ENCODE measurements around the gene SRCIN1. TPM values are rescaled to one million over a fixed set of nuclear protein-coding genes. Genes with fewer than 3 reads are reported as not detected.

The SRCIN1 gene
- total RNA-seq, 1 donor from 2014 or later = 6.2 TPM

GRCh38 chr17:38619451-38619795 is 13.7 kb upstream of the SRCIN1 start:
- DNase-seq (ENCODE audit: low spot score) = no peak
- intact Hi-C loops (cut with DNase I) = no loop called here

GRCh38 chr17:38617967-38618760 is 12.4 kb upstream of the SRCIN1 start:
- intact Hi-C loops (cut with DNase I) = no loop called here
- DNase-seq (ENCODE audit: low spot score) = no peak

GRCh38 chr17:38617074-38617860 is 11.5 kb upstream of the SRCIN1 start:
- intact Hi-C loops (cut with DNase I) = no loop called here

GRCh38 chr17:38616361-38616760 is 10.6 kb upstream of the SRCIN1 start:
- intact Hi-C loops (cut with DNase I) = no loop called here
- no peak for DNase-seq (ENCODE audit: low spot score)

More at GRCh38 chr17:38617074-38617860, 11.5 kb upstream of the SRCIN1 start:
- DNase-seq (ENCODE audit: low spot score) = no peak

GRCh38 chr17:38613981-38614779 is 8.4 kb upstream of the SRCIN1 start:
- intact Hi-C loops (cut with DNase I) = no loop called here
- DNase-seq (ENCODE audit: low spot score) = no peak

GRCh38 chr17:38613525-38613980 is 7.8 kb upstream of the SRCIN1 start:
- no peak for DNase-seq (ENCODE audit: low spot score)
- intact Hi-C loops (cut with DNase I) = no loop called here

GRCh38 chr17:38611872-38612376 is 6.2 kb upstream of the SRCIN1 start:
- intact Hi-C loops (cut with DNase I) = no loop called here
- no peak for DNase-seq (ENCODE audit: low spot score)

GRCh38 chr17:38611070-38611786 is 5.5 kb upstream of the SRCIN1 start:
- intact Hi-C loops (cut with DNase I) = no loop called here
- DNase-seq (ENCODE audit: low spot score) = no peak

- no peak for DNase-seq (ENCODE audit: low spot score)
- intact Hi-C loops (cut with DNase I) = no loop called here
Measured at GRCh38 chr17:38609280-38610031, 3.7 kb upstream of the SRCIN1 start.

GRCh38 chr17:38608648-38609047 is 2.9 kb upstream of the SRCIN1 start:
- no peak for DNase-seq (ENCODE audit: low spot score)
- intact Hi-C loops (cut with DNase I) = no loop called here

GRCh38 chr17:38606646-38607611 is 1.2 kb upstream of the SRCIN1 start:
- DNase-seq (ENCODE audit: low spot score) = peak; percentile 85
- intact Hi-C loops (cut with DNase I) = no loop called here

GRCh38 chr17:38605411-38605840 is 326 bp downstream of the SRCIN1 start:
- intact Hi-C loops (cut with DNase I) = no loop called here
- DNase-seq (ENCODE audit: low spot score) = no peak

GRCh38 chr17:38604479-38605403 is 1.0 kb downstream of the SRCIN1 start:
- intact Hi-C loops (cut with DNase I) = no loop called here
- DNase-seq (ENCODE audit: low spot score) = no peak

GRCh38 chr17:38603786-38604478 is 1.8 kb downstream of the SRCIN1 start:
- intact Hi-C loops (cut with DNase I) = no loop called here

GRCh38 chr17:38602956-38603785 is 2.6 kb downstream of the SRCIN1 start:
- intact Hi-C loops (cut with DNase I) = no loop called here
- DNase-seq (ENCODE audit: low spot score) = no peak

More at GRCh38 chr17:38603786-38604478, 1.8 kb downstream of the SRCIN1 start:
- no peak for DNase-seq (ENCODE audit: low spot score)

Data from cardiac septum (tissue), 1 donor.